Hepatocyte (in vitro differentiated cells): ENCODE data around the gene FOXC2.

ENCODE experiments used
- CTCF ChIP-seq: fragments of 200-600 bp; sonication (generic); IDR thresholded peaks from 2 replicates; pipeline ENCODE4 v1.5.1; 2016; ENCODE audit warnings: antibody characterized with exemption, mild to moderate bottlenecking; ENCODE audit not compliant: poor library complexity
- EZH2 ChIP-seq: fragments of 200-600 bp; sonication (generic); IDR thresholded peaks from 2 replicates; pipeline ENCODE4 v1.6.1; 2016; ENCODE audit warnings: antibody characterized with exemption, mild to moderate bottlenecking, borderline replicate concordance
- EZH2phosphoT487 ChIP-seq: fragments of 200-600 bp; sonication (generic); IDR thresholded peaks from one replicate; pipeline ENCODE4 v1.6.1; 2018; ENCODE audit warnings: antibody characterized with exemption, mild to moderate bottlenecking, low read depth, moderate library complexity; ENCODE audit not compliant: unreplicated experiment, severe bottlenecking

GRCh38 chr16:86611525-86611855 lies 44.9 kb downstream of the FOXC2 start:
- TF ChIP-seq CTCF (no peak), EZH2 (no peak), EZH2phosphoT487 (no peak)
